ENCODE measurements around the gene THSD4. TPM values are rescaled to one million over a fixed set of nuclear protein-coding genes. Genes with fewer than 3 reads are reported as not detected.

Gene THSD4
- total RNA-seq, 1 experiment from 2014 or later = 29.0 TPM

GRCh38 chr15:71280206-71280605, 164.9 kb downstream of the THSD4 start:
- no peaks in the 10 kb centered on the region for H3K9me2 ChIP-seq (replicated peaks; ENCODE audit: low read length)
- H3K79me2 ChIP-seq (ENCODE audit: low read length) = peaks cover 23% of the 10 kb centered on the region
- no peak for DNase-seq
- no TSS peak for BruUV-seq (replicated peaks)
- TF ChIP-seq, protein P1, sequence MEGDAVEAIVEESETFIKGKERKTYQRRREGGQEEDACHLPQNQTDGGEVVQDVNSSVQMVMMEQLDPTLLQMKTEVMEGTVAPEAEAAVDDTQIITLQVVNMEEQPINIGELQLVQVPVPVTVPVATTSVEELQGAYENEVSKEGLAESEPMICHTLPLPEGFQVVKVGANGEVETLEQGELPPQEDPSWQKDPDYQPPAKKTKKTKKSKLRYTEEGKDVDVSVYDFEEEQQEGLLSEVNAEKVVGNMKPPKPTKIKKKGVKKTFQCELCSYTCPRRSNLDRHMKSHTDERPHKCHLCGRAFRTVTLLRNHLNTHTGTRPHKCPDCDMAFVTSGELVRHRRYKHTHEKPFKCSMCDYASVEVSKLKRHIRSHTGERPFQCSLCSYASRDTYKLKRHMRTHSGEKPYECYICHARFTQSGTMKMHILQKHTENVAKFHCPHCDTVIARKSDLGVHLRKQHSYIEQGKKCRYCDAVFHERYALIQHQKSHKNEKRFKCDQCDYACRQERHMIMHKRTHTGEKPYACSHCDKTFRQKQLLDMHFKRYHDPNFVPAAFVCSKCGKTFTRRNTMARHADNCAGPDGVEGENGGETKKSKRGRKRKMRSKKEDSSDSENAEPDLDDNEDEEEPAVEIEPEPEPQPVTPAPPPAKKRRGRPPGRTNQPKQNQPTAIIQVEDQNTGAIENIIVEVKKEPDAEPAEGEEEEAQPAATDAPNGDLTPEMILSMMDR (conservative IDR thresholded peaks at IDR 0.05; ENCODE audit: low read depth, low read length) = no peak
- no peak for TF ChIP-seq EZH2phosphoT487 (IDR thresholded peaks at IDR 0.05; ENCODE audit: borderline replicate concordance, low read length)
- no peak for TF ChIP-seq EZH2 (IDR thresholded peaks at IDR 0.05; ENCODE audit: low read length, unreplicated experiment)
- H3K4me1 ChIP-seq (ENCODE audit: insufficient read depth, low read length) = peaks cover 56% of the 10 kb centered on the region
- ChIA-PET POLR2A (ENCODE audit: unreplicated experiment) (no interaction called here), CTCF (no interaction called here)
- peak overlapping the region; percentile 70 for H3K9ac ChIP-seq (ENCODE audit: low read length)
- H3K27ac ChIP-seq (ENCODE audit: low read length) = peak overlapping the region; percentile 96
- no peaks in the 10 kb centered on the region for H3K9me3 ChIP-seq (ENCODE audit: low read length)
- H3K36me3 ChIP-seq (ENCODE audit: low read depth, low read length) = peaks cover 7% of the 10 kb centered on the region; the same call in 1 of the 2 replicates
- no peaks in the 10 kb centered on the region for H4K20me1 ChIP-seq (ENCODE audit: low read length)
- no peak overlapping the region for H3K4me3 ChIP-seq (ENCODE audit: low read length)
- intact Hi-C loops (cut with micrococcal nuclease) = no loop called here
- no peak for ATAC-seq
- peaks cover 4% of the 10 kb centered on the region for H3F3A ChIP-seq (ENCODE audit: low read length, unreplicated experiment)
- no peaks in the 10 kb centered on the region for H3K27me3 ChIP-seq (ENCODE audit: low read length)
- H3K4me2 ChIP-seq (ENCODE audit: low read length) = peak overlapping the region; percentile 3; the same call in 1 of the 2 replicates
- no peak overlapping the region for H2AFZ ChIP-seq (ENCODE audit: low read length)

DNA sequence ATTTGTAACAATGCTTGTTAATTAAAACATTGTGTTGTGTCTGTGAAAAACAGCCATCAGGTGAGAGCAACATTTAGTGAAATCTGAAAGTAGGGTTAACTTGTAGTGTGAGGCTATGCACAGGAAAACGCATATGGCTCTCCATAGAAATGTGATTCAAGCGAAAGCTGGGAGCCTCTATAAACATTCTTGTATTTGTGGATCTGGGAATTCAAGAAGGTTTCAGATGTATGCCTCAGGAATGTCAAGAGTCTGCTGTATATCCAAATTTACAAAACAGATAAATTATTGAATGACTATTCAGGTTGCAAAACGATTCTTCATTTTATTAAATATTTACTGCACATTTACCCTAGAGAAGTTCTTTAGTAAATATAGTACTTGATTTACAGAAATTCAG, 166.0 kb downstream of the THSD4 start:
- POLR2A ChIA-PET (ENCODE audit: unreplicated experiment) = no interaction called here
- Histone ChIP-seq H3K9me3 (ENCODE audit: low read length) (no peaks in the 10 kb centered on the region), H3K27me3 (ENCODE audit: low read length) (no peaks in the 10 kb centered on the region), H3K27ac (ENCODE audit: low read length) (peak overlapping the region; percentile 96), H3K36me3 (ENCODE audit: low read depth, low read length) (peaks cover 7% of the 10 kb centered on the region; the same call in 1 of the 2 replicates), H3K4me2 (ENCODE audit: low read length) (no peak overlapping the region), H2AFZ (ENCODE audit: low read length) (no peak overlapping the region), H3F3A (ENCODE audit: low read length, unreplicated experiment) (no peaks in the 10 kb centered on the region), H3K9me2 (replicated peaks; ENCODE audit: low read length) (no peaks in the 10 kb centered on the region), H3K4me3 (ENCODE audit: low read length) (no peak overlapping the region), H3K79me2 (ENCODE audit: low read length) (peaks cover 23% of the 10 kb centered on the region), H3K9ac (ENCODE audit: low read length) (no peak overlapping the region), H3K4me1 (ENCODE audit: insufficient read depth, low read length) (peaks cover 46% of the 10 kb centered on the region), H4K20me1 (ENCODE audit: low read length) (no peaks in the 10 kb centered on the region)
- BruUV-seq (replicated peaks) = no TSS peak
- TF ChIP-seq EZH2phosphoT487 (IDR thresholded peaks at IDR 0.05; ENCODE audit: borderline replicate concordance, low read length) = no peak
- intact Hi-C loops (cut with micrococcal nuclease) = no loop called here
- CTCF ChIA-PET = no interaction called here
- no peak for ATAC-seq
- DNase-seq = no peak

DNA sequence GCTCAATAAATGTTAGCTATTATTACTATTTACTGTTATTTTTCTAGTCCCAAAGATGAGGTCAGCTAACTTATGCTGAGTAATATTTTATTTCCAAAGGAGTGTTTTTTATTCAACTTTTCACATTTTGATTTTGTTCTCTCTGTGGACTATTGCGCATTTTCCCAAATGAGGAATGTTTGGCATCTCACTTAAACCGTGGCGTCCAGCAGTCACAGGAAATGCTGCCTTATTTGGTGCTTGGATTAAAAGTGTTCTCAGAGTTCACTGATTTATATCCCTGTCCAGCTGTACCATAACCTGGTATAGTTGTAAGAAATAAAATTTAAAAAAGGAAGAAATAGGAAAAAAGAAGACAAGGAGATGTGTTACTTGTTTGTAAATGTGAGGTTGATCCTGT, 166.8 kb downstream of the THSD4 start:
- H3K9me3 ChIP-seq (ENCODE audit: low read length) = no peaks in the 10 kb centered on the region
- ATAC-seq (no peak), DNase-seq (no peak)
- no TSS peak for BruUV-seq (replicated peaks)
- peaks cover 22% of the 10 kb centered on the region for H3K79me2 ChIP-seq (ENCODE audit: low read length)
- H4K20me1 ChIP-seq (ENCODE audit: low read length) = no peaks in the 10 kb centered on the region
- no peak overlapping the region for H3K4me3 ChIP-seq (ENCODE audit: low read length)
- CTCF ChIA-PET = no interaction called here
- peaks cover 39% of the 10 kb centered on the region for H3K4me1 ChIP-seq (ENCODE audit: insufficient read depth, low read length)
- no peaks in the 10 kb centered on the region for H3K9me2 ChIP-seq (replicated peaks; ENCODE audit: low read length)
- TF ChIP-seq EZH2 (IDR thresholded peaks at IDR 0.05; ENCODE audit: low read length, unreplicated experiment) (no peak), EZH2phosphoT487 (IDR thresholded peaks at IDR 0.05; ENCODE audit: borderline replicate concordance, low read length) (no peak)
- TF ChIP-seq, protein P1 (conservative IDR thresholded peaks at IDR 0.05; ENCODE audit: low read depth, low read length) = no peak
- intact Hi-C loops (cut with micrococcal nuclease) = no loop called here
- H3K9ac ChIP-seq (ENCODE audit: low read length) = no peak overlapping the region
- H3K36me3 ChIP-seq (ENCODE audit: low read depth, low read length) = peaks cover 7% of the 10 kb centered on the region; the same call in 1 of the 2 replicates
- H3K4me2 ChIP-seq (ENCODE audit: low read length) = no peak overlapping the region
- 0 out of 2 replicates have a peak overlapping the region, but pooled peaks have one; percentile 3 for H3K27ac ChIP-seq (ENCODE audit: low read length)
- no peaks in the 10 kb centered on the region for H3K27me3 ChIP-seq (ENCODE audit: low read length)
- H2AFZ ChIP-seq (ENCODE audit: low read length) = no peak overlapping the region
- POLR2A ChIA-PET (ENCODE audit: unreplicated experiment) = no interaction called here
- H3F3A ChIP-seq (ENCODE audit: low read length, unreplicated experiment) = no peaks in the 10 kb centered on the region
